GM10847 (cell line): ENCODE results near the gene STAC.

Experiments used
- POLR2A ChIP-seq: IDR thresholded peaks from 2 replicates; pipeline ENCODE4 v1.6.1; 2011; ENCODE audit not compliant: insufficient read length; ENCODE audit errors: extremely low read depth

Gene STAC

GRCh38 chr3:36380221-36381031 is at the start of gene STAC:
Gene STAC (plus strand): TSS chr3:36380504. CDS start chr3:36380644, 140 bp downstream.
- TF ChIP-seq POLR2A: no peak

GRCh38 chr3:36332139-36332538 is 48.2 kb upstream of the STAC start:
- no peak for TF ChIP-seq POLR2A

GRCh38 chr3:36362216-36362615 is 18.1 kb upstream of the STAC start:
- TF ChIP-seq POLR2A: no peak

GRCh38 chr3:36362973-36363372 is 17.3 kb upstream of the STAC start:
- TF ChIP-seq POLR2A: no peak

GRCh38 chr3:36364260-36364659 is 16.0 kb upstream of the STAC start:
- TF ChIP-seq POLR2A: no peak

GRCh38 chr3:36365829-36366228 is 14.5 kb upstream of the STAC start:
- no peak for TF ChIP-seq POLR2A

- TF ChIP-seq POLR2A: no peak
Observed at GRCh38 chr3:36366308-36366707, 14.0 kb upstream of the STAC start.

GRCh38 chr3:36367912-36368573 is 12.3 kb upstream of the STAC start:
- no peak for TF ChIP-seq POLR2A

- TF ChIP-seq POLR2A: no peak
Observed at GRCh38 chr3:36372534-36372935, 7.8 kb upstream of the STAC start.

GRCh38 chr3:36373084-36373483 is 7.2 kb upstream of the STAC start:
- no peak for TF ChIP-seq POLR2A

- no peak for TF ChIP-seq POLR2A
Observed at GRCh38 chr3:36373666-36374065, 6.6 kb upstream of the STAC start.

- TF ChIP-seq POLR2A: no peak
Observed at GRCh38 chr3:36379872-36380220, 458 bp upstream of the STAC start.

- no peak for TF ChIP-seq POLR2A
Observed at GRCh38 chr3:36381311-36381956, 1.1 kb downstream of the STAC start.

- TF ChIP-seq POLR2A: no peak
Observed at GRCh38 chr3:36393563-36393962, 13.3 kb downstream of the STAC start.

- TF ChIP-seq POLR2A: no peak
Observed at GRCh38 chr3:36394176-36394575, 13.9 kb downstream of the STAC start.

GRCh38 chr3:36397841-36398240 is 17.5 kb downstream of the STAC start:
- TF ChIP-seq POLR2A: no peak
